Astrocyte (in vitro differentiated cells and primary cell): ENCODE measurements around the gene ZNF808. TPM values are rescaled to one million over a fixed set of nuclear protein-coding genes. Genes with fewer than 3 reads are reported as not detected.

Source experiments
- DNase-seq: peaks from one replicate; pipeline ENCODE4 v3.0.0-alpha.2; 2010; ENCODE audit warnings: low read depth
- FAIRE-seq: peaks from 2 replicates; lab custom pipeline; 2011; peaks lifted over from hg19 to GRCh38; lab: Jason Lieb, UNC
- H2AFZ ChIP-seq: 2 replicates; pipeline ENCODE4 v1.6.0; 2012; ENCODE audit warnings: low read depth, low read length, inconsistent platforms
- H3K27ac ChIP-seq: 2 replicates; pipeline ENCODE4 v1.5.1; 2011; ENCODE audit warnings: low read depth, low read length, inconsistent platforms
- H3K27me3 ChIP-seq: 2 replicates; pipeline ENCODE4 v1.6.0; 2011; ENCODE audit warnings: low read length, inconsistent platforms; ENCODE audit not compliant: insufficient read depth
- H3K36me3 ChIP-seq: 2 replicates; pipeline ENCODE4 v1.5.1; 2011; ENCODE audit warnings: low read length, inconsistent platforms; ENCODE audit not compliant: insufficient read depth
- H3K4me1 ChIP-seq: 2 replicates; pipeline ENCODE4 v1.5.1; 2011; ENCODE audit warnings: low read length, inconsistent platforms; ENCODE audit not compliant: insufficient read depth
- H3K4me2 ChIP-seq: 2 replicates; pipeline ENCODE4 v1.6.0; 2012; ENCODE audit warnings: low read length, inconsistent platforms
- H3K4me3 ChIP-seq: 2 replicates; pipeline ENCODE4 v1.5.1; 2011; ENCODE audit warnings: low read depth, mild to moderate bottlenecking, low read length, inconsistent platforms; ENCODE audit not compliant: insufficient read depth
- H3K79me2 ChIP-seq: 2 replicates; pipeline ENCODE4 v1.6.0; 2012; ENCODE audit warnings: mild to moderate bottlenecking, low read length, inconsistent platforms; ENCODE audit not compliant: insufficient read depth
- H3K9ac ChIP-seq: 2 replicates; pipeline ENCODE4 v1.6.0; 2012; ENCODE audit warnings: mild to moderate bottlenecking, low read length, inconsistent platforms
- H3K9me3 ChIP-seq: 2 replicates; pipeline ENCODE4 v1.5.1; 2012; ENCODE audit warnings: low read depth, mild to moderate bottlenecking, low read length, inconsistent platforms; ENCODE audit not compliant: insufficient read depth
- H4K20me1 ChIP-seq: 2 replicates; pipeline ENCODE4 v1.6.0; 2012; ENCODE audit warnings: low read length, inconsistent platforms; ENCODE audit not compliant: insufficient read depth
- H3K27ac Mint-ChIP-seq: one replicate; pipeline ENCODE4 v1.8.0; 2021; ENCODE audit warnings: mild to moderate bottlenecking, mixed read lengths; ENCODE audit not compliant: unreplicated experiment
- H3K27me3 Mint-ChIP-seq: one replicate; pipeline ENCODE4 v1.8.0; 2021; ENCODE audit warnings: low read depth, mixed read lengths; ENCODE audit not compliant: unreplicated experiment
- H3K36me3 Mint-ChIP-seq: one replicate; pipeline ENCODE4 v1.8.0; 2021; ENCODE audit warnings: low read depth, mixed read lengths; ENCODE audit not compliant: unreplicated experiment
- H3K4me1 Mint-ChIP-seq: one replicate; pipeline ENCODE4 v1.8.0; 2021; ENCODE audit warnings: low read depth, mixed read lengths; ENCODE audit not compliant: unreplicated experiment
- H3K4me3 Mint-ChIP-seq: one replicate; pipeline ENCODE4 v1.8.0; 2021; ENCODE audit warnings: mild to moderate bottlenecking, moderate library complexity, mixed read lengths; ENCODE audit not compliant: unreplicated experiment
- H3K9me3 Mint-ChIP-seq: one replicate; pipeline ENCODE4 v1.8.0; 2021; ENCODE audit warnings: mild to moderate bottlenecking, mixed read lengths; ENCODE audit not compliant: unreplicated experiment
- EZH2 ChIP-seq: IDR thresholded peaks from 2 replicates; pipeline ENCODE4 v1.6.1; 2012; ENCODE audit warnings: mild to moderate bottlenecking, low read length, inconsistent platforms; ENCODE audit not compliant: insufficient read depth
- total RNA-seq: library from RNA; stranded (reverse); gene quantifications from 2 replicates; pipeline ENCODE4 v1.2.1, GENCODE V29; 2021
- TF ChIP-seq, protein P1 (sequence below): IDR thresholded peaks from 2 replicates; pipeline ENCODE4 v1.5.1; 2011; ENCODE audit warnings: low read depth, mild to moderate bottlenecking, inconsistent platforms, low read length, moderate library complexity; ENCODE audit not compliant: insufficient read depth

ZNF808 gene
- total RNA-seq, 1 donor from 2014 or later = 18.0 TPM

DNA sequence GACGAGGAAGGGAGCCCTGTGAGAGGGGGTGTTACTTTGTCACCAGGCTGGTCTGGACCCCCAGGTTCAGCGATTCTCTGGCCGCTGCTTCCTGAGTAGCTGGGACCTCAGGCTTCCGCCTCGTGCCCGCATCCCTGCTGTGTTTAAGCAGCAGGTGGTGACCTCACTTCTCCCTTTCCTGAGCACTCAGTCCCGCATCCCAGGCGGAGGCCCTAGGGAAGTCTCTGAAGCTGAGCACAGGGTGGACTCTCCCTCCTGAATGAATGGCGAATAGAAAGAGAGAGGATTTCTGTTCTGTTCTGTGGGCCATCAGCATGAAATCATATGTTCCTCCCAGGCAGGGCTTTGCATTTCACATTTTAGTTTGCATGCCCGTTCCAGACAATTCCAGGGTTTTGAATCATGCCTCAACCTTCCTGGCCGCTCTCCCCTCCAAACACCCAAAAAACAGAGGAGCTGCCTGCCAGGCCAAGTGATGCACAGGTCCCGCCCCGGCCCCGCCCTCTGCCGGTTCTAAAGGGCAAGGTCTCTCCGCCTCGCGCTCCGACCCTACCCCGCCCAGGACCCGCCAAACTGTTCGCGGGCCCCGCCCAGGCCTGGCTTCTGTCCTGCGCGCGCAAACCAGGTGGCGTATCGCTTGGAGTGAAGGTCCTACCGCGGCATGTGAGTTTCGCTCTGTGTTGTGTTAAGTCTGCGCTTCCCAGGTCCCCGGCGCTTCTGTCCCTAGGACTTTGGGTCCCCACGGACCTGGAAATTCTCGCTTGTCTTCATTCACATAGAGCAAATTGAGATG is 35.1 kb upstream of the ZNF808 start:
- Mint-ChIP-seq H3K27me3 (peaks cover 9% of the 10 kb centered on the region), H3K4me1 (no peaks in the 10 kb centered on the region), H3K27ac (no peak overlapping the region), H3K4me3 (no peak overlapping the region), H3K36me3 (peaks cover 2% of the 10 kb centered on the region), H3K9me3 (peaks cover 33% of the 10 kb centered on the region)
- TF ChIP-seq, protein P1, sequence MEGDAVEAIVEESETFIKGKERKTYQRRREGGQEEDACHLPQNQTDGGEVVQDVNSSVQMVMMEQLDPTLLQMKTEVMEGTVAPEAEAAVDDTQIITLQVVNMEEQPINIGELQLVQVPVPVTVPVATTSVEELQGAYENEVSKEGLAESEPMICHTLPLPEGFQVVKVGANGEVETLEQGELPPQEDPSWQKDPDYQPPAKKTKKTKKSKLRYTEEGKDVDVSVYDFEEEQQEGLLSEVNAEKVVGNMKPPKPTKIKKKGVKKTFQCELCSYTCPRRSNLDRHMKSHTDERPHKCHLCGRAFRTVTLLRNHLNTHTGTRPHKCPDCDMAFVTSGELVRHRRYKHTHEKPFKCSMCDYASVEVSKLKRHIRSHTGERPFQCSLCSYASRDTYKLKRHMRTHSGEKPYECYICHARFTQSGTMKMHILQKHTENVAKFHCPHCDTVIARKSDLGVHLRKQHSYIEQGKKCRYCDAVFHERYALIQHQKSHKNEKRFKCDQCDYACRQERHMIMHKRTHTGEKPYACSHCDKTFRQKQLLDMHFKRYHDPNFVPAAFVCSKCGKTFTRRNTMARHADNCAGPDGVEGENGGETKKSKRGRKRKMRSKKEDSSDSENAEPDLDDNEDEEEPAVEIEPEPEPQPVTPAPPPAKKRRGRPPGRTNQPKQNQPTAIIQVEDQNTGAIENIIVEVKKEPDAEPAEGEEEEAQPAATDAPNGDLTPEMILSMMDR = no peak
- no peak for TF ChIP-seq EZH2
- Histone ChIP-seq H4K20me1 (no peaks in the 10 kb centered on the region), H3K79me2 (no peaks in the 10 kb centered on the region), H3K4me1 (no peaks in the 10 kb centered on the region), H3K27me3 (no peaks in the 10 kb centered on the region), H3K9ac (no peak overlapping the region), H3K9me3 (peaks cover 9% of the 10 kb centered on the region), H3K36me3 (no peaks in the 10 kb centered on the region), H3K4me3 (no peak overlapping the region), H2AFZ (no peak overlapping the region), H3K4me2 (no peak overlapping the region), H3K27ac (no peak overlapping the region)
- FAIRE-seq (no peak), DNase-seq (no peak)

DNA sequence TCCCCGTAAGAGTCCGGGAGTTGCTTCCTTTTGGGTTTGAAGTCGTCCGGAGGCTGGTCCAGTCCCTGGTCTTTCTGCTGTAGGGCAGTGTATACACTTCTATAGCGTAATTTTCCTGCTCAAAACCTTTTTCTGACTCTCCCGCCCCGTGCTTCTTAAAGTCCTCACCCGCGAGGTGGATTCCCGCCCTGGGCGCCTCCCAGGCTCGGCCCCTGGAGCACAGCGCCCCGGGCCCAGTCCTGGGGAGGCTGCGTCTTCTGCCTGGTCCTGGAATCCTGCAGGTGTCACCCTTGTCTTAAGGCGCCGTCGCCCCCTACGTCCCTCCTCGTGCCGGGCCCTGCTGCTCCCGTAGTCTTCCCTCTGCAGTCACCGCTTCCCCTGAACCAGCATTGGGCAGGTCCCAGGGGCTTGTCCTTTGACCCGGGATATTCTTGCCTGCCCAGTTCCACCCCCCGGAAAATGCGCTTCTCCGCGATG is 34.4 kb upstream of the ZNF808 start:
- no peak for TF ChIP-seq EZH2
- TF ChIP-seq, protein P1 = no peak
- Mint-ChIP-seq H3K4me1 (no peaks in the 10 kb centered on the region), H3K36me3 (peaks cover 2% of the 10 kb centered on the region), H3K9me3 (peaks cover 36% of the 10 kb centered on the region), H3K4me3 (no peak overlapping the region), H3K27ac (no peak overlapping the region), H3K27me3 (peaks cover 9% of the 10 kb centered on the region)
- no peak overlapping the region for H2AFZ ChIP-seq
- no peak overlapping the region for H3K9ac ChIP-seq
- no peaks in the 10 kb centered on the region for H4K20me1 ChIP-seq
- H3K4me1 ChIP-seq = no peaks in the 10 kb centered on the region
- DNase-seq (no peak), FAIRE-seq (no peak)
- no peaks in the 10 kb centered on the region for H3K27me3 ChIP-seq
- H3K79me2 ChIP-seq = no peaks in the 10 kb centered on the region
- H3K27ac ChIP-seq = no peak overlapping the region
- H3K4me2 ChIP-seq = no peak overlapping the region
- peaks cover 9% of the 10 kb centered on the region for H3K9me3 ChIP-seq
- no peaks in the 10 kb centered on the region for H3K36me3 ChIP-seq
- H3K4me3 ChIP-seq = no peak overlapping the region

DNA sequence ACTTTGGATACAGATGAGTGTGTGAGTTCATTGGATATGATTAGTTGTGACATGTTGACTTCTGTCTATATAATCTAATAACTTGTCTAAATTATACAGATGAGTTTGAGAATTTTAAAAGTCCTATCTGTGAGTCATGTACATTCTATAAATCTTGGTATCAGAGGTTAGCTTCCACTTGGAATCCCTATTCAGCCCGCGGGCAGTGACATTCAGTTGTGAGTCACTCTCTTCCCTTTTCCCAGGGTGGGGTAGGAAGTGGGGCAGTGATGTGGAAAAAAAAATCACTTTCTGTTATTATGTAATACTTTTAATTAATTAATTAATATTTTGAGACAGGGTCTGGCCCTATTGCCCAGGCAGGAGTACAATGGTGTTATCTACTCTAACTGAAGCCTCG is 33.0 kb upstream of the ZNF808 start:
- FAIRE-seq (no peak), DNase-seq (no peak)
- Histone ChIP-seq H3K4me3 (no peak overlapping the region), H3K4me1 (no peaks in the 10 kb centered on the region), H3K79me2 (no peaks in the 10 kb centered on the region), H3K4me2 (no peak overlapping the region), H4K20me1 (no peaks in the 10 kb centered on the region), H3K9me3 (peaks cover 12% of the 10 kb centered on the region), H3K27ac (no peak overlapping the region), H3K9ac (no peak overlapping the region), H2AFZ (no peak overlapping the region), H3K36me3 (no peaks in the 10 kb centered on the region), H3K27me3 (no peaks in the 10 kb centered on the region)
- TF ChIP-seq, protein P1 = no peak
- H3K4me3 Mint-ChIP-seq = no peak overlapping the region
- H3K36me3 Mint-ChIP-seq = peaks cover 4% of the 10 kb centered on the region
- no peak overlapping the region for H3K27ac Mint-ChIP-seq
- H3K4me1 Mint-ChIP-seq = no peaks in the 10 kb centered on the region
- peaks cover 12% of the 10 kb centered on the region for H3K27me3 Mint-ChIP-seq
- peaks cover 38% of the 10 kb centered on the region for H3K9me3 Mint-ChIP-seq
